CD4-positive, alpha-beta memory T cell (primary cell): ENCODE results near the gene TXNDC17. TPM values are rescaled to one million over a fixed set of nuclear protein-coding genes. Genes with fewer than 3 reads are reported as not detected.
A peak's percentile ranks its signal among the peaks of the same experiment; 100 is the strongest.

Experiments
- CTCF ChIA-PET: fragments of 350-600 bp; sonication (Branson Sonifier 250); formaldehyde crosslinking; loops from one replicate; lab custom pipeline; 2021; ENCODE audit warnings: inconsistent platforms; ENCODE audit not compliant: partially characterized antibody; lab: Charles Lee
- POLR2A ChIA-PET: fragments of 350-600 bp; sonication (Branson Sonifier 250); formaldehyde crosslinking; loops from one replicate; lab custom pipeline; 2021; ENCODE audit not compliant: partially characterized antibody; lab: Charles Lee
- DNase-seq, 5 donors: peaks; one replicate each; pipeline versions ENCODE4 v3.0.0 to v3.0.0-alpha.2; 2020 to 2022; ENCODE audit warnings: mixed read lengths in 1 of 5
- H3K27ac ChIP-seq: one replicate; pipeline ENCODE4 v1.7.0; 2013; ENCODE audit warnings: low read depth, low read length
- H3K27me3 ChIP-seq: 2 replicates; pipeline ENCODE4 v1.7.0; 2013; ENCODE audit warnings: mild to moderate bottlenecking, low read length, moderate library complexity; ENCODE audit not compliant: insufficient read depth
- H3K36me3 ChIP-seq: 2 replicates; pipeline ENCODE4 v1.7.0; 2013; ENCODE audit warnings: mild to moderate bottlenecking, low read length, moderate library complexity; ENCODE audit not compliant: insufficient read depth
- H3K4me1 ChIP-seq: 2 replicates; pipeline ENCODE4 v1.7.0; 2013; ENCODE audit warnings: mild to moderate bottlenecking, low read length, moderate library complexity; ENCODE audit not compliant: insufficient read depth
- H3K4me3 ChIP-seq, 2 donors: one replicate each; pipeline ENCODE4 v1.7.0; 2013; ENCODE audit warnings: low read length in 2 of 2, mild to moderate bottlenecking in 1 of 2
- H3K9me3 ChIP-seq, 2 donors: one replicate each; pipeline ENCODE4 v1.7.0; 2013; ENCODE audit warnings: low read length in 2 of 2, control low read depth in 1 of 2; ENCODE audit not compliant: control insufficient read depth in 1 of 2
- H3K27ac Mint-ChIP-seq, 7 donors: one replicate each; pipeline ENCODE4 v1.8.0; 2020 to 2021; ENCODE audit warnings: mixed read lengths in 7 of 7, mild to moderate bottlenecking in 6 of 7, inconsistent platforms in 3 of 7, moderate library complexity in 3 of 7
- H3K27me3 Mint-ChIP-seq, 2 donors: one replicate each; pipeline ENCODE4 v1.8.0; 2020 to 2021; ENCODE audit warnings: mixed read lengths in 2 of 2
- H3K36me3 Mint-ChIP-seq, 2 donors: one replicate each; pipeline ENCODE4 v1.8.0; 2020 to 2021; ENCODE audit warnings: mixed read lengths in 2 of 2, inconsistent platforms in 1 of 2, mild to moderate bottlenecking in 1 of 2
- H3K4me1 Mint-ChIP-seq, 4 donors: one replicate each; pipeline ENCODE4 v1.8.0; 2020 to 2021; ENCODE audit warnings: mixed read lengths in 4 of 4, mild to moderate bottlenecking in 1 of 4
- H3K4me3 Mint-ChIP-seq, 8 donors: one replicate each; pipeline ENCODE4 v1.8.0; 2020 to 2021; ENCODE audit warnings: mixed read lengths in 8 of 8, mild to moderate bottlenecking in 7 of 8, moderate library complexity in 6 of 8, inconsistent platforms in 3 of 8
- H3K9me3 Mint-ChIP-seq, 8 donors: one replicate each; pipeline ENCODE4 v1.8.0; 2020 to 2021; ENCODE audit warnings: mixed read lengths in 8 of 8, mild to moderate bottlenecking in 5 of 8, inconsistent platforms in 3 of 8, moderate library complexity in 1 of 8
- intact Hi-C: fragments of 100-400 bp; cut with micrococcal nuclease; formaldehyde crosslinking; loops from one replicate; pipeline ENCODE4 v1.15.1; 2023
- polyA plus RNA-seq, 2 donors: library from polyadenylated mRNA; unstranded; fragments of 300-500 nt; fragmentation: Illumina TruSeq; gene quantifications; one replicate each; pipeline ENCODE4 v1.2.3, GENCODE V29; 2021
- total RNA-seq, 2 experiments: library from RNA; stranded (reverse); gene quantifications; one replicate each; pipeline ENCODE4 v1.2.3, GENCODE V29; 2021

Gene TXNDC17
- total and polyA plus RNA-seq, 4 experiments from 2014 or later, result 17.0 to 122 (median 50.9) TPM

GRCh38 chr17:6682339-6682738 lies 41.5 kb downstream of the TXNDC17 start:
- no peak overlapping the region for H3K4me3 Mint-ChIP-seq
- POLR2A ChIA-PET, result no interaction called here
- no peak for DNase-seq
- intact Hi-C loops, result no loop called here
- peaks cover 25 to 26% of the 10 kb centered on the region in 2 donors for H3K27me3 Mint-ChIP-seq
- no peak overlapping the region for H3K4me3 ChIP-seq
- peaks cover 0 to 10% of the 10 kb centered on the region in 2 donors for H3K36me3 Mint-ChIP-seq
- CTCF ChIA-PET, result interaction anchor here (1.1 kb wide), 1 partner anchor 15 kb away, joined by 3 read pairs; no protein-coding TSS in a partner anchor
- peaks cover 0 to 8% (median 5%) of the 10 kb centered on the region in 4 donors for H3K4me1 Mint-ChIP-seq
- H3K9me3 ChIP-seq, result no peaks in the 10 kb centered on the region
- peaks cover 4% of the 10 kb centered on the region for H3K27me3 ChIP-seq
- H3K27ac ChIP-seq, result no peak overlapping the region
- H3K9me3 Mint-ChIP-seq, result no peaks in the 10 kb centered on the region
- peaks cover 6% of the 10 kb centered on the region for H3K4me1 ChIP-seq
- H3K27ac Mint-ChIP-seq, result no peak overlapping the region
- no peaks in the 10 kb centered on the region for H3K36me3 ChIP-seq

GRCh38 chr17:6683081-6683684 lies 42.3 kb downstream of the TXNDC17 start:
- DNase-seq, result no peak
- Mint-ChIP-seq H3K27ac (no peak overlapping the region), H3K36me3 (peaks cover 0 to 10% of the 10 kb centered on the region in 2 donors), H3K4me1 (peaks cover 0 to under 1% (median 0%) of the 10 kb centered on the region in 4 donors), H3K9me3 (no peaks in the 10 kb centered on the region), H3K27me3 (peaks cover 26 to 28% of the 10 kb centered on the region in 2 donors), H3K4me3 (no peak overlapping the region)
- CTCF ChIA-PET, result interaction anchor here (1.1 kb wide), 1 partner anchor 16 kb away, joined by 3 read pairs; no protein-coding TSS in a partner anchor
- POLR2A ChIA-PET, result no interaction called here
- no peak overlapping the region for H3K4me3 ChIP-seq
- no peak overlapping the region for H3K27ac ChIP-seq
- no peaks in the 10 kb centered on the region for H3K36me3 ChIP-seq
- H3K9me3 ChIP-seq, result no peaks in the 10 kb centered on the region
- H3K4me1 ChIP-seq, result no peaks in the 10 kb centered on the region
- no peaks in the 10 kb centered on the region for H3K27me3 ChIP-seq
- intact Hi-C loops, result no loop called here

GRCh38 chr17:6683730-6684459 lies 43.0 kb downstream of the TXNDC17 start:
- no peaks in the 10 kb centered on the region for H3K4me1 Mint-ChIP-seq
- no peaks in the 10 kb centered on the region for H3K9me3 Mint-ChIP-seq
- intact Hi-C loops, result no loop called here
- ChIA-PET CTCF (interaction anchor here (0.9 kb wide), 1 partner anchor 160 kb away, joined by 3 read pairs; no protein-coding TSS in a partner anchor), POLR2A (no interaction called here)
- Histone ChIP-seq H3K27ac (no peak overlapping the region), H3K36me3 (no peaks in the 10 kb centered on the region), H3K9me3 (no peaks in the 10 kb centered on the region), H3K27me3 (no peaks in the 10 kb centered on the region), H3K4me1 (no peaks in the 10 kb centered on the region), H3K4me3 (no peak overlapping the region)
- peaks cover 0 to 10% of the 10 kb centered on the region in 2 donors for H3K36me3 Mint-ChIP-seq
- H3K27me3 Mint-ChIP-seq, result peaks cover 21 to 22% of the 10 kb centered on the region in 2 donors
- DNase-seq, result no peak
- H3K4me3 Mint-ChIP-seq, result peak overlapping the region in 1 of 8 donors; percentile 6
- no peak overlapping the region for H3K27ac Mint-ChIP-seq

- ChIA-PET CTCF (interaction anchor here (0.9 kb wide), 1 partner anchor 159 kb away, joined by 3 read pairs; no protein-coding TSS in a partner anchor), POLR2A (no interaction called here)
- Mint-ChIP-seq H3K27ac (no peak overlapping the region), H3K27me3 (peaks cover 19 to 22% of the 10 kb centered on the region in 2 donors), H3K36me3 (peaks cover 0 to 10% of the 10 kb centered on the region in 2 donors), H3K4me3 (no peak overlapping the region), H3K4me1 (no peaks in the 10 kb centered on the region), H3K9me3 (no peaks in the 10 kb centered on the region)
- Histone ChIP-seq H3K4me3 (no peak overlapping the region), H3K27me3 (no peaks in the 10 kb centered on the region), H3K9me3 (no peaks in the 10 kb centered on the region), H3K4me1 (no peaks in the 10 kb centered on the region), H3K27ac (no peak overlapping the region), H3K36me3 (no peaks in the 10 kb centered on the region)
- no peak for DNase-seq
- intact Hi-C loops, result no loop called here
Observed at GRCh38 chr17:6684460-6684783, 43.6 kb downstream of the TXNDC17 start.

- H3K36me3 ChIP-seq, result no peaks in the 10 kb centered on the region
- Mint-ChIP-seq H3K9me3 (no peaks in the 10 kb centered on the region), H3K27me3 (peaks cover 19 to 22% of the 10 kb centered on the region in 2 donors), H3K4me1 (no peaks in the 10 kb centered on the region), H3K4me3 (no peak overlapping the region), H3K27ac (no peak overlapping the region), H3K36me3 (peaks cover 0 to 10% of the 10 kb centered on the region in 2 donors)
- ChIA-PET POLR2A (no interaction called here), CTCF (interaction anchor here (0.9 kb wide), 1 partner anchor 158 kb away, joined by 3 read pairs; no protein-coding TSS in a partner anchor)
- DNase-seq, result no peak
- no peak overlapping the region for H3K4me3 ChIP-seq
- H3K27me3 ChIP-seq, result no peaks in the 10 kb centered on the region
- intact Hi-C loops, result no loop called here
- H3K9me3 ChIP-seq, result no peaks in the 10 kb centered on the region
- H3K4me1 ChIP-seq, result no peaks in the 10 kb centered on the region
- no peak overlapping the region for H3K27ac ChIP-seq
Observed at GRCh38 chr17:6684881-6685767, 44.3 kb downstream of the TXNDC17 start.

GRCh38 chr17:6686026-6686425 lies 45.2 kb downstream of the TXNDC17 start:
- Histone ChIP-seq H3K27me3 (no peaks in the 10 kb centered on the region), H3K9me3 (no peaks in the 10 kb centered on the region), H3K4me3 (no peak overlapping the region), H3K4me1 (no peaks in the 10 kb centered on the region), H3K27ac (no peak overlapping the region), H3K36me3 (no peaks in the 10 kb centered on the region)
- no peak for DNase-seq
- Mint-ChIP-seq H3K27me3 (peaks cover 20 to 26% of the 10 kb centered on the region in 2 donors), H3K27ac (no peak overlapping the region), H3K9me3 (no peaks in the 10 kb centered on the region), H3K36me3 (peaks cover 0 to 10% of the 10 kb centered on the region in 2 donors), H3K4me1 (no peaks in the 10 kb centered on the region), H3K4me3 (no peak overlapping the region)
- POLR2A ChIA-PET, result no interaction called here
- CTCF ChIA-PET, result no interaction called here
- intact Hi-C loops, result no loop called here

GRCh38 chr17:6688944-6689343 lies 48.1 kb downstream of the TXNDC17 start:
- Histone ChIP-seq H3K9me3 (no peaks in the 10 kb centered on the region), H3K4me1 (no peaks in the 10 kb centered on the region), H3K27me3 (no peaks in the 10 kb centered on the region), H3K4me3 (no peak overlapping the region), H3K27ac (no peak overlapping the region), H3K36me3 (no peaks in the 10 kb centered on the region)
- H3K4me3 Mint-ChIP-seq, result no peak overlapping the region
- no peak overlapping the region for H3K27ac Mint-ChIP-seq
- H3K27me3 Mint-ChIP-seq, result peaks cover 18 to 39% of the 10 kb centered on the region in 2 donors
- H3K36me3 Mint-ChIP-seq, result peaks cover 0 to 3% of the 10 kb centered on the region in 2 donors
- ChIA-PET POLR2A (no interaction called here), CTCF (no interaction called here)
- H3K4me1 Mint-ChIP-seq, result no peaks in the 10 kb centered on the region
- no peaks in the 10 kb centered on the region for H3K9me3 Mint-ChIP-seq
- no peak for DNase-seq
- intact Hi-C loops, result no loop called here
